Kidney (tissue), 14 donors: Measurements from ENCODE around the gene LIN7C. TPM values are rescaled to one million over a fixed set of nuclear protein-coding genes. Genes with fewer than 3 reads are reported as not detected.

ENCODE experiments used
- DNase-seq, 5 donors: peaks; one replicate each; pipeline ENCODE4 v3.0.0-alpha.2; 2013 to 2020
- FAIRE-seq: peaks from 2 replicates; lab custom pipeline; 2012; peaks lifted over from hg19 to GRCh38; lab: Jason Lieb, UNC
- H3K27ac ChIP-seq, 2 donors: one replicate each; pipeline ENCODE4 v1.7.0; 2013; ENCODE audit warnings: low read depth in 2 of 2, low read length in 2 of 2, inconsistent platforms in 1 of 2
- H3K27me3 ChIP-seq: one replicate; pipeline ENCODE4 v1.7.1; 2013; ENCODE audit warnings: low read length, inconsistent platforms; ENCODE audit not compliant: control insufficient read depth, insufficient read depth
- H3K36me3 ChIP-seq, 3 donors: one replicate each; pipeline versions ENCODE4 v1.7.0 to v1.7.1; 2013; ENCODE audit warnings: low read length in 3 of 3, control low read depth in 1 of 3, inconsistent platforms in 1 of 3; ENCODE audit not compliant: insufficient read depth in 3 of 3, control insufficient read depth in 2 of 3
- H3K4me1 ChIP-seq, 3 donors: one replicate each; pipeline versions ENCODE4 v1.7.0 to v1.7.1; 2013; ENCODE audit warnings: low read length in 3 of 3, inconsistent platforms in 1 of 3, low read depth in 1 of 3; ENCODE audit not compliant: control insufficient read depth in 2 of 3, insufficient read depth in 2 of 3
- H3K4me3 ChIP-seq, 3 donors: one replicate each; pipeline versions ENCODE4 v1.7.0 to v1.8.1; 2013; ENCODE audit warnings: low read length in 3 of 3, control low read depth in 1 of 3, inconsistent platforms in 1 of 3
- H3K9ac ChIP-seq, 3 donors: one replicate each; pipeline versions ENCODE4 v1.7.0 to v1.7.1; 2013; ENCODE audit warnings: low read length in 3 of 3, control low read depth in 1 of 3, inconsistent platforms in 1 of 3
- H3K9me3 ChIP-seq, 3 donors: one replicate each; pipeline versions ENCODE4 v1.7.0 to v1.7.1; 2013; ENCODE audit warnings: low read length in 3 of 3, control low read depth in 1 of 3, inconsistent platforms in 1 of 3; ENCODE audit not compliant: control insufficient read depth in 2 of 3, insufficient read depth in 1 of 3
- CTCF ChIP-seq: IDR thresholded peaks from 3 replicates; pipeline ENCODE4 v1.5.1; 2012; ENCODE audit warnings: mild to moderate bottlenecking, moderate library complexity, borderline replicate concordance; ENCODE audit not compliant: insufficient read depth; ENCODE audit errors: extremely low read depth
- intact Hi-C: fragments of 100-400 bp; cut with DNase I; formaldehyde crosslinking; loops from one replicate; pipeline ENCODE4 v1.11.1; 2022
- polyA plus RNA-seq: library from polyadenylated mRNA; stranded (reverse); fragments of 350-450 nt; fragmentation: Illumina TruSeq; extraction: RNeasy Lipid Tissue Mini Kit (QIAGEN cat#74804); gene quantifications from one replicate; pipeline ENCODE4 v1.2.3, GENCODE V29; 2014; ENCODE audit warnings: low read depth, low replicate concordance; ENCODE audit not compliant: insufficient read depth
- total RNA-seq: library from RNA; stranded (reverse); fragmentation: NEBNext Ultra II Directional; extraction: Animal tissue kit (Norgen Biotek cat#: 25700); gene quantifications from one replicate; pipeline ENCODE4 v1.2.1, GENCODE V29; 2021
- donor health status: control.
- donor health status: control.
- donor health status: control.
- donor health status: control.
- donor health status: control.
- donor health status: DM: yes; HTN: yes; CAD: no.
- donor health status: Normal renal cell carcinoma (clear cell type).

The LIN7C gene
- total and polyA plus RNA-seq, 2 donors from 2014 or later, result 9.1 to 37.8 TPM

- Histone ChIP-seq H3K9me3 (no peaks in the 10 kb centered on the region), H3K4me1 (peaks cover 6 to 47% (median 11%) of the 10 kb centered on the region in 3 donors), H3K4me3 (peak overlapping the region in 1 of 3 donors; percentile 1), H3K9ac (peak overlapping the region in 1 of 3 donors; percentile 1), H3K27me3 (no peaks in the 10 kb centered on the region), H3K36me3 (no peaks in the 10 kb centered on the region), H3K27ac (peak overlapping the region; percentile 55 to 73)
- DNase-seq, result no peak
- FAIRE-seq, result no peak
- intact Hi-C loops, result no loop called here
- no peak for TF ChIP-seq CTCF
Observed at GRCh38 chr11:27456795-27457329, 49.7 kb downstream of the LIN7C start.

- FAIRE-seq (peak; percentile 71), DNase-seq (peak in 2 of 5 donors; percentile 69)
- no peaks in the 10 kb centered on the region for H3K27me3 ChIP-seq
- H3K9ac ChIP-seq, result peak overlapping the region in 1 of 3 donors; percentile 1
- peak overlapping the region in 2 of 3 donors; percentile 1 to 36 for H3K4me3 ChIP-seq
- peaks cover 6 to 53% (median 11%) of the 10 kb centered on the region in 3 donors for H3K4me1 ChIP-seq
- peak overlapping the region; percentile 73 to 84 for H3K27ac ChIP-seq
- H3K36me3 ChIP-seq, result no peaks in the 10 kb centered on the region
- no peaks in the 10 kb centered on the region for H3K9me3 ChIP-seq
- intact Hi-C loops, result no loop called here
- no peak for TF ChIP-seq CTCF
Observed at GRCh38 chr11:27456140-27456794, 50.3 kb downstream of the LIN7C start.

- Histone ChIP-seq H3K9me3 (no peaks in the 10 kb centered on the region), H3K4me3 (peak overlapping the region in 2 of 3 donors; percentile 36 to 37), H3K27ac (peak overlapping the region; percentile 48 to 84), H3K4me1 (peaks cover 6 to 55% (median 14%) of the 10 kb centered on the region in 3 donors), H3K36me3 (no peaks in the 10 kb centered on the region), H3K9ac (no peak overlapping the region), H3K27me3 (no peaks in the 10 kb centered on the region)
- FAIRE-seq, result no peak
- no peak for TF ChIP-seq CTCF
- intact Hi-C loops, result no loop called here
- DNase-seq, result no peak
Observed at GRCh38 chr11:27455667-27456066, 50.9 kb downstream of the LIN7C start.
